Stimulated activated CD4-positive, alpha-beta T cell treated with anti-CD3 and anti-CD28 coated beads, Interleukin-12 subunit alpha, Interleukin-12 subunit beta, amount 100 ng/mL, for 4 hours (primary cell): ENCODE data around the gene PSMA6.
"Not testable (repeated sequence)": the region's sequence is repeated elsewhere in the genome, so short reads cannot be mapped to it uniquely, and the experiment has no call there.

Source experiments
- DNase-seq: peaks from one replicate; pipeline ENCODE4 v3.0.0-alpha.2; 2020

PSMA6 gene

DNA sequence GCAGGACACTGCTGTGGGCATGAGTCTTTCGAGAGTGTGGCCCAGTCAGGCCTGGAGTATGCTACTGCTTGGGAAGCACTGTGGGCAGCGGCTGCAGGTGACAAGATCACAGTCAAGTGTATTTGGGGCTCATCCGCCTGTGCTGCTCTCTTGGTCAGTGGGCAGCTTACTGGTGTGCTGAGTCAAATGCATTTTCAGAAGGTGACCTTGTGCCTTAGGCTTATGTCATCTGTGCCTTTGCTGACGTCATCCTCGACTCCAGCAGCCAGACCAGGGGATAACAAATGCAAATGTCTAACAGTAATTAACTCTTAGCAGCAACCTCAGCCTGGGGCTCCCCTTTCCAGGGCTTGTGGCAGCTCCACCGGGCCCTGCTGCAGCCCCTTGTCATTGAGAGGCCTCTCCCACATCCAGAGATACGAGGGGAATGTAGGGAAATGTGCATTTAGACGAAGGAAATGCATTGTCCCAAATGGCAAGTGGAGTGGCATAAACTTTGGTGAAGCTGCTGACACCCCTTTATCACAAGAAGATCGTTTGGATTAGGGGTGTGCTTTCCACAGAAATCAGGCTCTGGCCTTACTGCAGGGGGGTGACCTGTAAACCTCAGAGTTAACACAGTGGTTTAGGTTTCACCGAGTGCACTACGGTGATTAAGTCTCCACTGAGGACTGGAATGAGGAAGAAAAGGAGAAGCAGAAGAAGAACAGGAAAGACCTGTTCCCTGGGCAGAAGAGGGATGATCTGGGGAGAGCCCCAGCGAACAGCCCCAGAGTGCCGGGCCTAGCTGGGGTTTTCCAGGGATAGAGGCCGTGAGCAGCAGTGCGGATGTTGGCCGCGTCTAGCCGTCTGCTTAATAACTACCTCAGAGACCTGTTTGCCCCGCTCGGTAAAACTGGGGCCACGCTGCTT lies 39.7 kb downstream of the PSMA6 start:
- DNase-seq = no peak

DNA sequence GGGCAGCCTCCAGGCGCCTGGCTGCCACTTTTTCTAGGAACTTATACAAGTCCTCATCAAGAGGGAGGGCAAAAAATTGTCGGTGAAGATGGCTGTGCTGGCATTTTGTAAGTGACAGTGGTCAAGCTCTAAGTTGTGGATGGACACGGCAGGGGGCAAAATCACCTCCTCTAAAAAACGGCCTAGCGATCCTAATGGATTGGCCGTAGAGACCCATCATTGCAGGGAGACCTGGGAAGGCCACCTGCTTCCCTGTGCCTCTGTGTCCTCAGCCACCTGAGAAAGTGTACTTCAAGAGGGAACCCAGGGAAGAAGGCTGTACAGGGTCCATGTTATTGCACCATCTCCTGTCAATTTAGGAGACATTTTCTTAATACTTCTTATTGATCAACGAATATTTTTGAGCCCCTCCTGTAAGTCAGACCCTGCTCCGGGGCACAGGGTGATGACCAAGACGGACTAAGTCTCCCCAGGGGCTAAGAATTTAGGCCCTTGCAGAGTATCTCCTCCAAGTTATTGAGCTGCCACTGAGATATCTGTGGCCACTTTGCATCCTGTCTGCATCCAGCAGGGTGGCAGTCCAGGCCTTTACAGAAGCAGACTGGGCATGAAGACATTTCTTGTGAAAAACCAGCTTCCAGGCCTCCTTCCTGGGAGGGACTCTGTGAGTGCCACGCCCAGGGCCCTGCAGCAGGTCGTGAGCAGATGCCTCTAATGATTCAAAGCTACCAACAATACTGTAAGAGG lies 40.5 kb downstream of the PSMA6 start:
- DNase-seq = peak; percentile 41

DNA sequence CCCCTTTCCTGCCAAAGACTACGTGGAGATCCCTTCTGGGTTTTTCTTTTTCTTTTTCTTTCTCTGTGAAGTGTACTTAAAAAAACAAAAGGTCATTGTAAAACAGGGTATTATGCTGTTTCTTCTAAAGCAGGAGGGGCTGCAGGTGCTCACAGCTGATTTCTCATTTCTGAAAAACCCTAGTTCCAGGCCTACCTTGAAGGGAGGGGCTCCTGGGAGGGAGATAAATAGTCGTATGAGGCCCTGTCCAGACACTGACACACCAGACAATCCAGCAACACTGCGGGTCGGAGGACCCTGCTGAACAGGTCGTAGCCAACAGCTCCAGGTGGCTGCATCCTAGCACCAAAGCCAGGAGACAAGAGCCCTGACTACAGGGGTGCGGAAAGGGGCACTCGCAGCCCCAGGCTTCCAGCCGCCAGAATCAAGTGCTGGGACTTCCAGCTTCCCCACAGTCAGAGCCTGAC lies 41.1 kb downstream of the PSMA6 start:
- no peak for DNase-seq

DNA sequence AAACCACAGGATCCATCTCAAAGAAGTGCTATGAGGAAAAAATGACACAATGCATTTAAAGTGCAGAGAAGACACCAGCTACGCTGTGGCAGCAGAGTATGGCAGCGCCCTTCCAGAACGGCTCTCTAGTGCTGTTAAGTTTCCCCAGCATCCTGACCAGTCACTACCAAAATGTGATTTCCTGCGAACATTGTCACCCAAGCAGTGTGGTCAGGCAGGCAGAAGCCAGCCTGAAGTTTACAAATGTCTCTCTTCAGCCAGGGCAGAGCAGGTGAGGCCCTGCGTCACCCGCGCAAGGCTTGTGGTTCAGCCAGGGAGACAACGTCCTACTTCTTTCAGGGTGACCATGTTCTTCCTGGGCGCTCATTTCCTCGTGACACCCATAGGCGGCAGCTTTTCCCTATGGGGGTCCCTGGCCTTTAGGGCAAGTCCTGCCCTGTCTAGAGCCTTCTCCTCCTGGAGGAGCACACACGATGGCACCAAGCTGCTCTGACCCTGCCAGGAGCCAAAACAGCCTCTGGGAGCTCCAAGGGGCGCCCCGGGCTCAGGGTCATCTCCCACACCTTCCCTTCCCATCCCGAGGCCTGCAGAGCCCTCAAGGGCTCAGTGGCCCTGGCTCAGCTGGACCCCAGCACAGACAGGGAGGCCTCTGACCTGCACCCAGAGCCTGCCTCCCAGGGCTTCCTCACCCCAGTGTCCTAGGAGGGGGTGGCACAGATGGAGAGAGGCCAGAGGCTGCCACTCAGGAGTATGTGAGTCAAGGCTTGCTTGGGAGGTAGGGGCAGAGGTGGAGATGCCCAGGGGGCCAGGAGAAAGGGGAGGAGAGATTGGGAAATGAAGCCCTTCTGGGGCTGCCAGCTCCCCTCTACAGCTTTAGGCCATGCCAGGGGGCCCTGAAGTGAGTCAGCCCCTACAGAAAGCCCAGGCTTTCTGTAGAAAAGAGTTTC lies 41.9 kb downstream of the PSMA6 start:
- DNase-seq = no peak

DNA sequence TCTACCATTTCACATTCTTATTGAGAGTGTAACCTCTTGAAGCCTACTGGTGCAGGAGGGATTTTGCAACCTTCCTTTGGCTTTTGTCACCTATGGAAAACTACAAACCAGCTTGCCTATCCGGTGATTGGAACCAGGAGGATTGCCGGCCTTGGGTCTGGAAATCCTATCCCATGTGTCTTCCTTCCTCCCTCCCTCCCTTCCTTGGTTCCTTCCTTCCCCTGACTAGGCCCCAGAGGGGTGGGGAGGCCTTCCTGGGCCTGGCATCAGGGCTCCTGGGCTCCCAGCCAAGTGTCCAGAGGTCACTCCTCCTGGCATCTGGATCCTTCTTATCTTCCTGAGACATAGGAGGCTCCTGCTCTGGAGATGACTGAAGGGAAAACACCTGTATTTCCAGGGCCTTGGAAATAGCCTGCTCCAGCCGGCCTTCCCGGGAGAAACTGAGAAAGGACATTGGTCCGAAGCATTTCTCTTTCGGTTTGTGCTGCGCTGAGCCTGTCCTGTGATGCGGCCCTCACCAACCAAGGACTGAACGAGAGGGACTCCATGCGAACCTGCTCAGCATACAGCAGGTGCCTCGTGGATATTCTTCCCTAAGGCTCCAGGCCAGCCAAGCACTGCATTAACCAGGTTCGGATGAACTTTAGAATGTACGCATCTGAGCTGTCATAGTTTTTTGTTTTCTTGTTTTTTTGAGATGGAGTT lies 43.4 kb downstream of the PSMA6 start:
- no peak for DNase-seq

DNA sequence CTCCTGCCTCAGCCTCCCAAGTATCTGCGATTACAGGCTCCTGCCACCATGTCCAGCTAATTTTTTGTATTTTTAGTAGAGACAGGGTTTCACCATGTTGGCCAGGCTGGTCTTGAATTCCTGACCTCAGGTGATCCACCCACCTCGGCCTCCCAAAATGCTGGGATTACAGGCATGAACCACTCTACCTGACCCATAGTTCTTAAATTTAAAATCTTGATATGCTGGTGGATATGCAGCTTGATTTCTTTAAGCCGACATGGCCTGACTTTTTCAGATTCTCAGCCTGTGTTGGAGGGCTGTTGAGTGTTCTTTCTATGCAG lies 44.0 kb downstream of the PSMA6 start:
- not testable (repeated sequence) for DNase-seq

DNA sequence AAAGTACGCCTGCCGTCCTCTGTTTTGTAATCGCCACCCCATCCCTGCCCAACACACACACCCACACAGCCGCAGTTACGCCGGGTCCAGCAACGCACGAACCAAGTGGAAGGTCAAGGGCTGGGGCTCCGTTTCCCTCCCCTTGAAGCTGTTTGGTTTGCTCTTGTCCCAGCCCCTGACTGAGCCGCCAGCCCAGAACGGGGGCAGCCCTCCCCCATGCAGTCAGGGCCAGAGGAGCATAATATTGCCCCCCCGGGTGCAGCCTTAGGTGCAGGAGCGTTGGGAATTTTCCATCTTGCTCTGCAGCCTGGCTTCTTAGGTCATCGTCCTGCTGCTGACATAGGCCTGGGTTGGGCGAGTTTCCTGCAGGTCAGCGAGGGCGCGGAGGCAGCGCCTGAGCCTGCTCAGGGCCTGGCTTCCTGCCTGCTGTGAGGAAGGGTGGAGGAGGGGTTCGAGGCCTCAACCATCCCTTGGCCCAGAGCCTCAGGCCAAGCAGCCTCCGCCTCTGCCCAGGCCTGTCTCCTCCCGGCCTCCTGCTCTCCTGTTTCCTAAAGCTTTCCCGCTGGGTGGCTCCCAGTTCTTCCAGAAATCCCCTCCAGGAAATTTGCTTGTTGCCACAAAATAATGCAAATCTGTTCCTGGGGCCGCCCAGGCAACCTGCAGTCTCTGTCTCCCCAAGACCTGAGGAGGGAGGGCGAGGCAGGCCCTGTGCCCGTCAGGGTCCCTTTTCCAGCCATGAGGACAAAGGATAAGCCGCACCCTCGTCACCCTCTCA lies 44.5 kb downstream of the PSMA6 start:
- DNase-seq = no peak

DNA sequence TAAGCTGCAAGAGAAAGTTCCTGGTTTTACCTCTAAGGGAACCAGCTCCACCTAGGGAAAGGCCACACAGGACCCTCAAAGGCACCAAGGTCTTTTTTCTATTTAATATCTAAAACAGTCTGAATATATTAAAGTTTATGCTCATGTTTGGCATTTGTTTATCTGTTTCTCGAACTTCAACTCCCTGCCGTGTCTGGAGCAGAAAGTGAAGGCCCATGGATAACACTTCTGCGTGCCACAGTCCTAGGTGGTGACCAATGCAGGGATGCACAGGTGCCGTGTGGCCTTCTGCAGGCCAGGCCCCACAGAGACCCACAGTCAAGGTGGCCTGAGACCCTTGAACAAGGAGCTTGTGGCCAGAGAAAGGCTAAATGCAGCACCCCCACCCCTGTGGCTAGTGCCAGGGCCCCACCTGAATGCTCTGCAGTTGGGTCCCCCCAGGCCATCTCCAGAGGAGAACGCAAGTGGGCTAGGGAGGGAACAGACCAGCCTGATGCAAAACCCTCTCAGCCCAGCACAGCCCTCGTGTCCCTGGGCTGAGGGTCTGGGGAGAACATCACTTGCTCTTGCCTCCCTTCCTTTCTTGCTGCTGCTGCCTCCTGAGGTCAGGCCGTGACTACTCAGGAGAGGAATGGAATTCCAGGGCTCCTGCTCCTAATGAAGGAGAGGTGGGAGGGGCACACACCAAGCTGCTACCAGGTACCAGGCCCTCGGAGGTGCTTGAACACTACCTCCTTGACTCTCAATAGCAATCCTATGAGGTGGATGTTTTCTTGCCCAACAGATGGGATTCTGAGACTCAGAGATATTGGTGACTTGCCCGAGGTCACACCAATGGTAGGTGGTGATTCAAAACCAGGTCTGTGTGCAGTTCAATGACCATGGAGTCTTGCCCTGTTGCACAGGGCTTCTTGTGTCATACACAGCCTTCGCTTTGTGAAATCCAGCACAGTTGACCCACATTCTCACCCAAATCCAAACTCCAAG lies 45.4 kb downstream of the PSMA6 start:
- no peak for DNase-seq

DNA sequence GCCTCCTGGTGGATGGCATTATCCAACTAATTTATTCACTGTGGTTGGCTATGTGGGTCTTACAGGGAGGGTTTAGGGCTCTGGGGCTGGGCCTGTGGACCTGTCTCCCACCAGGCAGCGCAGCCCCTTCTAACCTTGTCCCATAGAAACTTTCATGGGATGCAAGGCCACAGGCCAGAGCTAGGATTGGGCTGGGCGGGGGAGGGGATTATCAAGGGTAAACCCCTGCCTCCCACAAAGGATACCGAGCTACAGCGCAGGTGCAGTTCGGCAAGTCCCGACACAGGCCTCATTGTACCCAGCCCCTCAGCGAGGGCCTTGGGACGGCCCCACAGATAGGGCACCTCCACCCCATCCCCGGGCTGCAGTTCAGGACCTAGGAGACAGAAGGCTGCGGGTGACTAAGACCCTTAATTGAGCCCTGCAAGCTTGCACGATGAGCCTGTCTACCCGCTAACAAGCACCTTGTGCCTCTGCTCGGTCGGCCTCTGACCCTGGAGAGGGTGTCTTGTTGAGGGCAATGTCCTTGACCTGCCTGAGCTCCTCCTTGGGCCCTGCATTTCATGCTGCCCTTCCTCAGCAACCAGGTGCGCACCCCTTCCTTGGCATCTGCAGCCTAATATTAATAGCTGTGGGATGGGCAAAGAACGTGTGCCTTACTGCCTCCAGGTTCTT lies 46.7 kb downstream of the PSMA6 start:
- no peak for DNase-seq

DNA sequence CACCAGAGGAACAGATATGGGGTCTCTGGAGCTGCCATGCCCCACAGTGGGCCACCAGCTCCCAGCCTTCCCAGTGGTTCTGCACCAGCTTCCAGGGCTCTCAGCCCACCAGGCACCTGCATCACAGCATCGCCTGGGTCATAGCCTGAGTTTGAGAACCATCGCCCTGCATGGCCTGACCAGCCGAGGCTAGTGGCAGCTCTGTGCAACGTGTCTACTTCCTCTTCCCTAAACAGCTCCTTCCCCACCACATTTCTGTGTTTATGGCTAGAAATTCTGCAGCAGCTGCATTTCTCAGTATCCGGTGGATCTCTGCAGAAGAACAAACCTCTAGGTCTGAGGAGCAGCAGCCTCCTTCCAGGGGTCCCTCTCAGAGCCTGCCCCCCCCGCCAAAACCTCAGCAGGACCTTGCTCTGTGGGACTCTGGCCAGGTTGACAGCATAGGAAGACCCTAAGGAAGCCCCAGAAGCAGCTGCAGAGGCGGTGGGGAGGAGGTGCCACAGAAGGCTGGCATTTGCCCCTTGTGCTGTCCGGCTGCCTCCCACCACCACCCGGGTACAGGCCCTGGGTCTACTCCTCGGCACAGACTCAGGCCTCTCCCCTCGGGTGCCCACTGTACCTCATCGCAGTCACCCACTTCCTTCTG lies 47.7 kb downstream of the PSMA6 start:
- DNase-seq = no peak

DNA sequence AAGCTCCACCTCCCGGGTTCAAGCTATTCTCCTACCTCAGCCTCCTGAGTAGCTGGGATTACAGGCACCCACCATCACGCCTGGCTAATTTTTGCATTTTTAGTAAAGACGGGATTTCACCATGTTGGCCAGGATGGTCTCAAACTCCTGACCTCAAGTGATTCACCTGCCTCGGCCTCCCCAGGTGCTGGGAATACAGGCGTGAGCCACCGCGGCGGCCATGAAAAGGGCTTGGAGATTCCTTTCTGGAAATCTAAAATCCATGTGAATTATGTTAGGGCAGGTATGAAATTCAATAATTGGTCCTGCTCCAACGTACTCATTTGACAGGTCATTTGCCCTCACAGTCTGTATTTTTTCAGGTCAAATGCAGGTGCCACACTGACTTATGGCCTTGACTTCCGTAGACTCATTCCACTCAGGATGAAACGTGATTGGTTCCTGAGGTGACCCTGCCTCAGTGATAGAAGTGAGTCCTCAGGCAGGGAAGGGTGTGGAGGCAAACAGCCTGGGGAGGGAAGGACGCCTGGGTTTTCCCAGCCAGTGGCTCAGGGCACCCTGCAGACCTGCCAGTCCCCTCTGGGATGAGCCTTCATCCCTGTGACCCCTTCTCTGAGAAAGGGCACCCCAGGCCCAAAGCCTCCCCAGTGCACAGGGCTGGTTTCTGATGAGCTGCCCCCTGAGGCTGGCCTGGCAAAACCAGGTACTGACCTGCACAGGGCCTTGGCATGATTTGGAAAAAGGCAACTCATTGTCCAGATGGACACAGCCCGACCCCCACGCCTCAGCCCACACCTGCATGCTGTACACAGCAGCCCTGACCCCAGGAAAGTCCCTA lies 48.7 kb downstream of the PSMA6 start:
- no peak for DNase-seq

DNA sequence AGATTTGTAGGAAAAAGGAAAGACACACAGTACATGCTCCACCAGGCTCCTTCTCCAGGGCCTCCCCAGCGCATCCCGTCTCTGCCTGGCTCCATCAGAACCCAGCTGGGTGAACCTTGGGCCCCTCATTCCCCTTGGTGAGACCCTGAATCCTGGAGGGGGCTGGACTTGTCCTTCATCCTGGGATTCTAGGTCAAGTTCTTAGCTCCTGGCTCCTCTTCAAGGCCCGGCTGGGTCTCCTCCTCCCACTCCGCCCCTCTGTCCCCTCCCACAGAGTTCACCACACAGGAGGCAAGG lies 49.2 kb downstream of the PSMA6 start:
- no peak for DNase-seq

DNA sequence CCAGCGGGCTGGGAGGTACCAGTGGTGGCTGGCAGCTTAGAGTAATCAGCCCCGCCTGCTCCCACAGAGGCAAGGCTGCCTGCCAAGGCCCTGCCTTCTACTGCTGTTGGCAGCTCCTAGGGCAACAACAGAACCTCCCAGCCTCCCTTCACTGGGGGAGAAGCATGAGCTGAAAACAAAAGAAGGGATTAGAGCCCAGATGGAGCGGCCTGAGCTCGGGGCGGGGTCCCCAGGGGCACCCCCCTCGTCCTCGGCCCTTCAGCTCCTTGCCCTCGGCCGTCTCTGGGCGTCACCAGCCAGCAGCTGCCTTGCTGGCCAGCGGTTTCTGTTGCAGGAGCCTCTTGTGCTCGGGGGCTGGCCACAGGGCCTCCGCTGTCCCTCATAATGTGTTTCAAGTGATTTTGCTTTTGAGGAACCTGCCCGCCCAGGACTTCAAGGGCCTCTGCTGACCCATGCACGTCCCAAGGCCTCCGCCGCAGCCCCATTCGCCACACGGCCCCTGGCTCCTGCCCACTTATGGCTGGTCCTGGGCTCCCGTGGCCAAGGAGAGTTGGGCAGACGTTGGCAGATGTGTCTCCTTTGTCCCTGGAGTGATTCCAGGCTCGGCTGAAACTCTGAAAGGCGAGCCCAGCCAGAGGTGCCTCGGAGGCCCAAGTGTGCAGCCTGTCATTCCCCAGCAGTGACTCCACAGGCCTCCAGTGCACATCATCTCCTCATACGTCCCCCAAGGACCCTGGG lies 49.7 kb downstream of the PSMA6 start:
- DNase-seq = no peak

DNA sequence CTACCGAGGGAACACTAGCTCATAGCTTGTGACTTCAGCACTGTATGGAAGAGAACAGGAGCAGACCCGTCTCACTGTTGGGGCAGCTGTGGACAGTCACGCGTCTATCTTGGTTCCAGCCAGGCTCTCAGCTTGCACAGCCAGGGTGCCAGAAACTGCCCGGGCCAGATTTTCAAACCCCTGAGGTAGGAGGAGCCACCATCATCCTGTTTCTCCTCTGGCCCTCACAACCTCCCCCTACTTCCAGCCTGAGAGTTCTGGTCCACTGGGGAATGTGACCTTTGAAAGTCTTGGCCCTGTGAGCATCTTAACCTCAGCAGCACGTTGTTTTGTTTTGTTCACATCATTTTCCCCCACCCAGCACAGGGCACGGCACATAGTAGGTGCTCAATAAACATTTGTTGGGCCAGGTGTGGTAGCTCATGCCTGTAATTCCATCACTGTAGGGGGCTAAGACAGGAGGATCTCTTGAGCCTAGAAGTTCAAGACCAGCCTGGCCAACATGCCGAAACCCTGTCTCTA lies 50.4 kb downstream of the PSMA6 start:
- no peak for DNase-seq

DNA sequence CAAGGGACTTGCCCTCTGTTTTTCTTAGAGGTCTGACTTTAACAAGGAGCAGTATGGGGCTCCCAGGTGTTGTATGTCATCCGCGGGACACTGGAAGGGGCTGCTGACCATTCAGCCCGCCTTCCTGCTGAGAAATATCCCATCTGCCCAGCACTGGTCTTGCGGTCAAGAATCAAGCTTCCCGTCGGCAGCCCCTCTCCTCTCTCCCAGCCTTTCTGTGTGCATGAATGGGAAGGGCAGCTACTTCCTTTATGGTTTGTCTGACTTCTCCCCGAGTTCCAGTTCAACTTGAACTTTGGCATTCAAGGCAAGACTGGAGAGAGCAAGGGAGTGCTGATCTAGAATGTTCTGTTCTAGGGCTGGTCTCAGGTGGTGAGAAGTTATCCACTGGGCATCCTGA lies 51.5 kb downstream of the PSMA6 start:
- no peak for DNase-seq

DNA sequence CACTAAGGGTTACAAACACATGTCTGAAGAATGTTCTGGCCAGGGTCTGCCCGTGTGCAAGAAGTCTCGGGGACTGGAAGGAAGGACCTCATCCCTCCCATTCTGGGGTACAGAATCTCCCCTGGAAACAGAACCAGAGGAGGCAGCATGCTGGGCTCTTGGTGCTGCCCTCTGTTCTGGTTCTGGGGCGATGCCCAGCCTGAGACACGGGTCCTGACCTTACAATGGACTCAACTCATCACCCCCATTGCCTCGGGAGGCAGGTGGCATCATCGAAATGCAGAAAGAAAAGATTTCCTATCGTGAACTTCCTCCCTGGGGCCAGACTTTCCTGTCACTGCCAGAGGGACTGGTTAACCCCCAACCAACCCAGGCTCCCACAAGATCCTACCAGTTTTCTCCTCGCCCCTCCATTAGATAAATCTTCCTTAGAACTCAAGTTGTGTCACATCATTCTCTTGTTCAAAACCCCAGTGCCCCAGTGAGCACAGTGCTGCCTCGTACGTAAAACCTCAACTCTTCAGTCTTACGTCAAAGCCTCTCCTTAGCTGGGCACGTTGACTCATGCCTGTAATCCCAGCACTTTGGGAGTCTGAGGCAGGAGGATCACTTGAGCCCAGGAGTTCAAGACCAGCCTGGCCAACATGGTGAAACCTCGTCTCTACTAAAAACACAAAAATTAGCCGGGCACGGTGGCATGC lies 52.1 kb downstream of the PSMA6 start:
- DNase-seq = no peak
